H4 (cell line): ENCODE measurements around the gene SLC66A1. TPM values are rescaled to one million over a fixed set of nuclear protein-coding genes. Genes with fewer than 3 reads are reported as not detected.
A peak's percentile ranks its signal among the peaks of the same experiment; 100 is the strongest.
"Not testable (repeated sequence)": the region's sequence is repeated elsewhere in the genome, so short reads cannot be mapped to it uniquely, and the experiment has no call there.

Source experiments
- DNase-seq: peaks from one replicate; pipeline ENCODE4 v3.0.0-alpha.2; 2015; ENCODE audit warnings: low spot score
- total RNA-seq: library from RNA; depleted of rRNA; stranded (reverse); fragments of >200 nt; shearing (Covaris generic); gene quantifications from 2 replicates; pipeline ENCODE4 v1.2.3, GENCODE V29; 2014; rRNA removed

SLC66A1 gene, protein sequence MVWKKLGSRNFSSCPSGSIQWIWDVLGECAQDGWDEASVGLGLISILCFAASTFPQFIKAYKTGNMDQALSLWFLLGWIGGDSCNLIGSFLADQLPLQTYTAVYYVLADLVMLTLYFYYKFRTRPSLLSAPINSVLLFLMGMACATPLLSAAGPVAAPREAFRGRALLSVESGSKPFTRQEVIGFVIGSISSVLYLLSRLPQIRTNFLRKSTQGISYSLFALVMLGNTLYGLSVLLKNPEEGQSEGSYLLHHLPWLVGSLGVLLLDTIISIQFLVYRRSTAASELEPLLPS
- 8.8 and 12.1 TPM in 2 replicates for total RNA-seq

DNA sequence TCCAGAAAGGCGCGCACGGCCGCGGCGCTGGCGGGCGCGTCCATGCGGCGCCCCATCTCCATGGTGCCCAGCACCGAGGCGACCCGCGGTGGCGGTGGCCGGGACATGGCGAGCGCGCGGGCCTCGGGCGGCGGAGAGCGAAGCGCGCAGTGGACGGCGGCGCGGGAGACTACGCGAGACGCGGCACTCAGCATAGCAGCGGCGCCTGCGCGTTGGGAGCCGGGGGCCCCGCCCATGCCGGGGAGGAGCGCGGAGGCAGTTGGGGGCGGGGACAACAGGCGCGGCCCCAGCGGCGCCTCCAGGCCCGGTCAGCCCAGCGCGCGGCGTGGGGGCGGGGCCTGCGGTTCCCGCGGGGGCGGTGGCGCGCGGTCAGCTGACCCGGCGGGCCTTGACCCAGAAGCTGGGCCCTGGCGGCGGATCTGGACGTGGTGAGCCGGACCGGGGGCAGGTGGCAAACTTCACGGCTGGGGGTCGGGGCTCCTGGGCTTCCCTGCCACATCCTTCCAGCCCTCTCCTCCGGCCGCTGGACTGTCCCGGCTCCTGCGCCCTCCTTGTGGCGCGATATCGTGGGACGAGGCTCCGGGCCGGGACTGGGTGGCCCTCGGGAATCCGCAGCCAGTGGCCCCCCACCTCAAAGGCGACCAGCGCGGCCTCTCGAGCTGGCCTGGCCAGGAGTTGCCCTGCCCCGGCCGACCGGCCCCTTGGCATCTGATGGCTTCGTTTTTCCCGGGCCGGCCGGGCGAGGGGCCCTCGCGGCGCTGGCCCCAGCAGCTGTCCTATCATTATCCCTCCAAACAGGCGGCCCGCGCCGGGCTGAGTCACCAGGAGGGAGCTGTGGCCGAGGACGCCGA, at the start of gene SLC66A1, which contains the start of gene AKR7A2:
TSS of gene SLC66A1 (plus strand) at position 396 of the 851 bp plus-strand sequence. CDS start 5,352 bp downstream, outside the sequence.
TSS of gene AKR7A2 (minus strand) at position 214 of the 851 bp plus-strand sequence. CDS start at position 194, 20 bp downstream.
- peak; percentile 82 for DNase-seq

GRCh38 chr1:19262744-19263143, 49.4 kb upstream of the SLC66A1 start:
- no peak for DNase-seq

DNA sequence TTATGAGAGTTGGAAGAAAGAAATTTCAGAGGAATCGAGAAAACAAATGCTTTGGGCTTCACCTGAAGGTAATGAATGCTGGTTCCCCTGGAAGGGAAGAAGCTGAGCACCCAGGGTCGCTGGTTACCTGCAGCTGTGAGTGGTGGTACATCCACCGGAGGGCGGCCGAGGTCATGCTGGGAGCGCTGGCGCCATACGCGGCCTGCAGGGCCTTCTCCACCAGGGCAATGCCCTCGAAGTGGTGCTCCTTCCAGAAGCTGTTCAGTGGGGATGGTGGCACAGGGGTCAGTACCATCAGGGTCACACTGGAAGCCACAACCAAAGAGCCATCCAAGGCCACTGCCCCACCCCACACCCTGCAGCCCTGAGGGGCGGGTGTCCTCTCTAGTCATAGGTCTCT, 43.7 kb upstream of the SLC66A1 start:
- no peak for DNase-seq

DNA sequence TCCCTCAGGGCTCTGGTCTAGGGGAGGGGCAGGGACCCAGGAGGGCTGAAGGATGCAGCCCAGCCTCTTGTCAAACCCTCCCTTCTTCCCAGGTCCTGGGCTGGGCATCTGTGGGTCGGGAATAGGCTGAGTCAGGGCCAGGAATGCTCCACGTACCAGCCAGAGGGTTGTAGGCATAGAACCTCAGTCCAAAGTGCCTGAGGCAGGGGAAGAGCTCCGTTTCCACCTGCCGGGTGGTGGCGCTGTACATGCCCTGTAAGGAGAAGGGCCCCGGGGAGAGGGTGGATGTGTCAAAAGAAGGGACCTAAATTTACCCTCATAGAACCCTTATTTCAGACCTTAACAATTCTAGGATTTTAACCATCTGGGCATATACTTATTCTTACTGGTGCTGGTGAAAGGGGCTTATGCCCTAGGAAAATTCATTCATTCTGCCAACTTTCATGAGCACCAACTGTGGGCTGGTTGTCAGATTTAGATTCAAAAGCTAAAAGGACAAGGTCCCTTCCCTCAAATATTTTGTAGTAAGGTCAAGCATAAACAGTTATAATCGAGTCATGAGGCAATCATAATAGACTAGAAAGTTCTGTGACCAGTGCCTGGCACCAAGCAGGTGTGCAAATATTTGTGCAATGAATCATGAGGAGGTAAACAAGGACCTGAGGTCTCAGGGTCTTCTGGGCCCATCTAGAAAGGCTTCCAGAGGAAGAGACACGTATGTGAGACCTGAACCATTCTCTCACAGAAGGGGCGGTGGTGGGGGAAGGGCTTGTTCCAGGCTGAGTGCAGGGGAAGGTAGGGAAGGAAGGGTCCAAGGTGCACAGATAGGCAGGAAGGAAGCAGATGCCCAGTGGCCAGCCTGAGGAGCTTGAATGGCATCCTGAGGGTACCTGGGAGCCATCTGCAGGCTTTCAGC, 42.4 kb upstream of the SLC66A1 start:
- DNase-seq: not testable (repeated sequence)

GRCh38 chr1:19270343-19270730, 41.8 kb upstream of the SLC66A1 start:
- DNase-seq: not testable (repeated sequence)

DNA sequence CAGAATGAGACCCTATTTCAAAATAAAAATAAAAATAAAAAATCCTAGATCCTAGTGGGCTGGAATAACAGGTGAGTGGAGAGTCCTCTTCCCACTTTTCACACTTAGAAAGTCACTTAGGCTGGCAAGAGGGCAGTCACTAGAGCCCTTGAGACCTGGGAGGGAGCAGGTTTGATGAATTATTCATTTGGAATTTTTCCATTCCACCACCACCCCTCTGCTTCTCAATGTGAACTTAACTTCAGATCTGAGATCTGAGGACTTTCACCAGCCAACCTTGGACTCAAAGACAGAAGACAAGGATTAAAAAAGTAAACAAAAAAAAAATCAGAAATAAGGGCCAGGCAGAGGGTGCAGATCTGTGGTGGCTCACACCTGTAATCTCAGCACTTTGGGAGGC, 40.1 kb upstream of the SLC66A1 start:
- DNase-seq: no peak

DNA sequence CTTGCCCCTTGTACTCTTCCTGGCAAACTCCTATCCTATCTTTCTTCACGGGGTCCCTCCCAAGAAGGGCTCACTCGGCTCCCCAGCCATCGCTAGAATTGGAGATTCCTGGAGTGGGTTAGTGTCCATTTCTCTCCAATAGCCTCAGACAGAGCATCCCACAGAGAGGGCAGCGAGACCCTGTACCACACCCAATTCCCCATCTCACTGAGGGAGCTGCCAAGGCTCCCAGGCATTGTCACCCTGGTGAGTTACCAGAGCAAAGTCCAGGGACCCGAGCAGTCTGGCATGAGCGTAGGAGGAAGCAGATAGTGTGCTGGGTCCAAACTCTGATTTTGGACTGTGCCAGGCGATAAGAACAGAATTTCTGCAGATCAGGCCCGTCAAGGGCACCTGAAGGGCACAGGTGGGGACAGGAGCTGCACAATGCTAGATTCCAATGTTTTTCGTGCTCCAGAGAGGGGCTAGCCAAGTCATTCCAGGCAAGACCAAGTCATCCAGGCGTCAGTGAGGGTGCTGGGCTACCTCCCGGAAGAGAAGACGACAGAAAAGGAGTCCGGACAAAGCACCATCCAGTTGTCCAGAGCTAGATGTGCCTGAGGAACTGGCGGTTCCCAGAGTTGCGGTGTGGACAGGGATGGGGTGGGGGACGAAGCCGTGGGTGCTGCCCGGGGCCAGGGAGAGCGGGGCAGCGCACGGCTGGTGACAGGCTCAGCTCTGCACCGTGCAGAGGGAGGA, 38.9 kb upstream of the SLC66A1 start:
- DNase-seq: no peak

GRCh38 chr1:19273844-19274531, 38.1 kb upstream of the SLC66A1 start:
- DNase-seq: not testable (repeated sequence)

GRCh38 chr1:19274636-19275035, 37.5 kb upstream of the SLC66A1 start:
- no peak for DNase-seq

- DNase-seq: no peak
Observed at GRCh38 chr1:19283891-19284290, 28.2 kb upstream of the SLC66A1 start.

- no peak for DNase-seq
Observed at GRCh38 chr1:19284881-19285280, 27.2 kb upstream of the SLC66A1 start.

GRCh38 chr1:19285366-19285765, 26.8 kb upstream of the SLC66A1 start:
- not testable (repeated sequence) for DNase-seq

DNA sequence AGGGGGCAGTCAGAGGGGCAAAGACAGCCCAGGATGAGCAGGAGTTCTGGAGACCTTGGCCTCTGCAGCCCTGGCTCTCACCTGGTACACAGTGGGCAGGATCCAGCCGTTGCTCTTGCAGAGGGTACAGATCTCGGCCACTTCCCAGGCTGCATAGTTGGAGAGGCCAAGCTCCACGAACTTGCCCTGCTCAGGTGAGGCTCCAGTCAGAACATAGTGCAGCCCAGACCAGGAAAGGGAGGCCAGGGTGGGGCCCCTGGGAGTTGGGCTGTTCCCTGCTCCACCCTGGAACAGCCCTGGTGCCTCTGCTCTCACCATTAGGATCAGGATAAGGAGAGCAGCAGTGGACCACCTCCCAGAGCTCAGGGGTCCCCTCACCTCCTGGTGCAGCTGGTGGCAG, 26.3 kb upstream of the SLC66A1 start:
- DNase-seq: not testable (repeated sequence)

DNA sequence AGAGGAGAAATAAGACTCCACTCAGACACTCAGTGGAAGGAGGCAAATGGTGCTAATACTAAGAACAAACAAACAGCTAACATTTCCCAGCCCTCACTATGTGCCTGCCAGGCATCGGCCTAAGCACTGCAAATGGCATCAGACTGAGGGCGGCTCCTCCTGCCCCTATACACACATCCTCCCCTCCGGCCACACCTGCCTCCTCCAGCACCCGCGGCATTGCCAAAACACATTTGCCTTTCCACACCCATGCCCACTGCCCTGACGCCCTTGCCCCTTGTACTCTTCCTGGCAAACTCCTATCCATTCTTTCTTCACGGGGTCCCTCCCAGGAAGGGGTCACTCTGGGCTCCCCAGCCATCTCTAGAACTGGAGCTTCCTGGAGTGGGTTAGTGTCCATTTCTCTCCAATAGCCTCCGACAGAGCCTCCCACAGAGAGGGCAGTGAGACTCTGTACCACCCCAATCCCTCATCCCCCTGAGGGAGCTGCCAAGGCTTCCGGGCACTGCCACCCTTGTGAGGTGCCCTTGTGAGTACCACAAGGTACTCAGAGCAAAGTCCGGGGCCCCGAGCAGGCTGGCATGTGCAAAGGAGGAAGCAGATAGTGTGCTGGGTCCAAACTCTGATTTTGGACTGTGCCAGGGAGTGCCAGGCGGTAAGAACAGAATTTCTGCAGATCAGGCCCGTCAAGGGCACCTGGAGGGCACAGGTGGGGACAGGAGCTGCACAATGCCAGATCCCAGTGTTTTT, 24.5 kb upstream of the SLC66A1 start:
- DNase-seq: no peak

- not testable (repeated sequence) for DNase-seq
Observed at GRCh38 chr1:19288324-19289241, 23.5 kb upstream of the SLC66A1 start, which contains the start of gene AKR7A3. AKR7A3 (minus strand) TSS chr1:19288770; CDS start chr1:19288709, 61 bp downstream.

DNA sequence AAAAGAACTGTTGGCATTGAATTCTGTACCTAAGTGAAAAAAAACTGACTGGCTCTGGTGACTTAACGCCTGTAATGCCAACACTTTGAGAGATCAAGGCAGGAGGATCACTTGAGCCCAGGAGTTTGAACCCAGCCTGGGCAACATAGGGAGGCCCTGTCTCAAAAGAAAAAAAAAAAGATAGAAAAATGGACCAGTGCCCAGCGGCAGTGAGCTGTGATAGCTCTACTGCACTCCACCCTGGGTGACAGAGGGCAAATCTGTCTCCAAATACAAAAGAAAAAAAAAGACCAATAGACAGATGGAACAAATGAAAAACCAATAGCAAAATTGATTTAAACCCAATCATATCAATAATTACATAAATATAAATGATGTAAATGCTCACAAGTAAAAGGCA, 22.9 kb upstream of the SLC66A1 start:
- DNase-seq: no peak

- DNase-seq: no peak
Observed at GRCh38 chr1:19294638-19295037, 17.5 kb upstream of the SLC66A1 start.

- no peak for DNase-seq
Observed at GRCh38 chr1:19300211-19300610, 11.9 kb upstream of the SLC66A1 start.
